Fibroblast of lung (primary cell): ENCODE data around the gene GTPBP3.

Experiments
- EZH2 ChIP-seq: IDR thresholded peaks from 2 replicates; pipeline ENCODE4 v1.5.1; 2012; ENCODE audit warnings: low read length, control low read depth, mild to moderate bottlenecking; ENCODE audit errors: missing control alignments
- TF ChIP-seq, protein P1 (sequence below), 2 donors: IDR thresholded peaks in 1 of 2; conservative IDR thresholded peaks in 1 of 2; 1 replicate in 1 of 2; 2 replicates in 1 of 2; pipeline ENCODE4 v1.5.1; 2011 to 2012; ENCODE audit warnings: low read length in 2 of 2, control low read depth in 1 of 2, inconsistent platforms in 1 of 2, low read depth in 1 of 2, mild to moderate bottlenecking in 1 of 2

DNA sequence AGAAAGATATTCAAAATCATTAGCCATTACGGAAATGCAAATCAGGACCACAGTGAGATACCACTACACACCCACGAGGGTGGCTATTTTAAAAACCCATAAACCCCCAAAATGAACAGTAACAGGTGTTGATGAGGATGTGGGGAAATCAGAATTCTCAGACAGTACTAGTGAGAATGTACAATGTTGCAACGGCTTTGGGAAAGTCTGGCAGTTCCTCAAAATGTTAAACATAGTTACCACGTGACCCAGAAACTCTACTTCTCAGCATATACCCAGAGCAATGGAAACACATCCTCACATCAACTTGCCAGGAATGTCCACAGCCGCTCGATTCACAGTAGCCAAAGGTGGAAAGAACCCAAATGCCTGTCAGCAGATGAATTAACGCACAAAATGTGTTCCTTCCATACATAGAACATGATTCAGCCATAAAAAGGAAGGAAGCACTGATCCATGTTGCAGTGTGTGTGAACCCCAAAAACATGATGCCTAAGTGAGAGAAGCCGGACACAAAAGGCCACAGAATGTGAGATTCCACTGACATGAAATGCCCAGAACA is 32.8 kb downstream of the GTPBP3 start:
- TF ChIP-seq, protein P1, sequence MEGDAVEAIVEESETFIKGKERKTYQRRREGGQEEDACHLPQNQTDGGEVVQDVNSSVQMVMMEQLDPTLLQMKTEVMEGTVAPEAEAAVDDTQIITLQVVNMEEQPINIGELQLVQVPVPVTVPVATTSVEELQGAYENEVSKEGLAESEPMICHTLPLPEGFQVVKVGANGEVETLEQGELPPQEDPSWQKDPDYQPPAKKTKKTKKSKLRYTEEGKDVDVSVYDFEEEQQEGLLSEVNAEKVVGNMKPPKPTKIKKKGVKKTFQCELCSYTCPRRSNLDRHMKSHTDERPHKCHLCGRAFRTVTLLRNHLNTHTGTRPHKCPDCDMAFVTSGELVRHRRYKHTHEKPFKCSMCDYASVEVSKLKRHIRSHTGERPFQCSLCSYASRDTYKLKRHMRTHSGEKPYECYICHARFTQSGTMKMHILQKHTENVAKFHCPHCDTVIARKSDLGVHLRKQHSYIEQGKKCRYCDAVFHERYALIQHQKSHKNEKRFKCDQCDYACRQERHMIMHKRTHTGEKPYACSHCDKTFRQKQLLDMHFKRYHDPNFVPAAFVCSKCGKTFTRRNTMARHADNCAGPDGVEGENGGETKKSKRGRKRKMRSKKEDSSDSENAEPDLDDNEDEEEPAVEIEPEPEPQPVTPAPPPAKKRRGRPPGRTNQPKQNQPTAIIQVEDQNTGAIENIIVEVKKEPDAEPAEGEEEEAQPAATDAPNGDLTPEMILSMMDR (conservative IDR thresholded peaks at IDR 0.05 in 1 of 2, IDR thresholded peaks at IDR 0.05 in 1 of 2; ENCODE audit: low read depth in 1 of 2, low read length in 2 of 2): no peak
- TF ChIP-seq EZH2: no peak
